CD4-positive, alpha-beta T cell treated with Interleukin-4 for 4 hours (primary cell): ENCODE data around the gene WIPF3.
"Not testable (repeated sequence)": the region's sequence is repeated elsewhere in the genome, so short reads cannot be mapped to it uniquely, and the experiment has no call there.

ENCODE experiments used
- DNase-seq: peaks from one replicate; pipeline ENCODE4 v3.0.0-alpha.2; 2020

The WIPF3 gene

GRCh38 chr7:29883462-29884398, 77.4 kb downstream of the WIPF3 start:
- no peak for DNase-seq

DNA sequence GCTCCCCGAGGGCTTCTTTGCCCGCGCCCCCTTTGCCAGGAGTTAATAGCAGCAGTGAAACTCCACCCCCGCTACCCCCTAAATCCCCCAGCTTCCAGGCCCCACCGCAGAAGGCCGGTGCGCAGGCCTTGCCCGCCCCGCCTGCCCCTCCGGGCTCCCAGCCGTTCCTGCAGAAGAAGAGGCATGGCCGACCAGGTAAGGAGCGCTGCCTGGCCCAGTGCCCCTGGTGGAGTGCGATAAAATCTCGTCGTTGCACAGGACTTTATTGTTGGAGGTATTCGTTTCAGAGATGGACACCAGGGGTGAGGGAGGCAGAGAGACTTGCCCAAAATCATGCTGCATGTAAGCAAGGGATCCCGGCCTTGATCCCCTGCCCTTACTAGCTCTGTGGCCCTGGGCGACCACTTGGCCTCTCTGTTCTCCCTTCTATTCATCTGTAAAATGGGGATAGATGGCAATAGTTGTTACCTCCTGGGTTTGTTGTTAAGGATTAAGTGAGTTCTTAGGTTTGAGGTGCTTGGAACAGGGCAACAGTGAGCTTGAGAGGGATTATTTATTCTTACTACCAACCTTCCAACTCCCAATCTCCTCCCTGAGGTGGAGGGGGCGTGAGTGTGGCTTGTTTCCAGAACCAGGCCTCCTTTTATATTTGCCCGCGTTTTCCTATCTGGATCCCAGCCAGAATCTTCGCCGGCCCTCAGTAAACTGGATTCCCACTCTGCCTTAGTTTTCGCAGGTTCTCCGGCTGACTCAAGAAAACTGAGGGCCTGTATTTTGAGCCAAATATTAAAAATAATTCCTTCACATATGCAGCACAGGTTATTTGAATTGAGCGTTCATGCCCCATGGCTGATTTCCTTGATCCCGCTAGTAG, 78.3 kb downstream of the WIPF3 start:
- no peak for DNase-seq

DNA sequence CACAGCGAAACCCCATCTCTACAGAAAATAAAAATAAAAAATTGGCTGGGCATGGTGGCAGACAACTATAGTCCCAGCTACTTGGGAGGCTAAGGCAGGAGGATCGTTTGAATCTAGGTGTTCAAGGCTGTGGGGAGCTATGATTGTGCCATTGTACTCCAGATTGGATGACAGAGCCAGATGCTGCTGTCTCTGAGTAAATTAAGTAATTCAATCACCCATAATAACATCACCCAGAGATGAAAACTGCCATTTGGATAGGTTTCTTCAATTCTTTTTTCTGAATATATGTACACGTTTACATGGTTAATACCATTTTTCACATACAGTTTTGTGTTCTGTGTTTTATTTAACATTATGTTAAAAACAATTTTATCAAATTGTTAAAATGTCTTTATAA, 79.3 kb downstream of the WIPF3 start:
- no peak for DNase-seq

DNA sequence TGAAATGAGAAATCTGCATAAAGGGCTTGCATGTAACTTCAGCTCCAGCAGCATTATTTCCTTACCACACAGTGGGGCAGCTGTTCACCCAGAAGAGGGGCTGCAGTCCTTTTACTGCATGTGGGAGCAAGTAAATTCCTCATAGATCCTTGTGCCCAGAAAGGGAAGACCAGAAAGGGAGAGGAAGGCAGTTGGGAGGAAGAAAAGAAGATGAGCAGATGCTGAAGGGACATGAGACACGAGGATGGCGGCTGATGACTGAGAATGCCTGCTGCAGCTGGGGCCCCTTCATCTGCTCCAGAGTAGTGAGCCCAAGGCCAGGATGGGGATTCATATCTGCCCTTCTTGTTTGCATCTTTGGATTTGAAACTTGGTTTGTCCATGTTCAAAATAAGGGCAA, 80.5 kb downstream of the WIPF3 start:
- no peak for DNase-seq

DNA sequence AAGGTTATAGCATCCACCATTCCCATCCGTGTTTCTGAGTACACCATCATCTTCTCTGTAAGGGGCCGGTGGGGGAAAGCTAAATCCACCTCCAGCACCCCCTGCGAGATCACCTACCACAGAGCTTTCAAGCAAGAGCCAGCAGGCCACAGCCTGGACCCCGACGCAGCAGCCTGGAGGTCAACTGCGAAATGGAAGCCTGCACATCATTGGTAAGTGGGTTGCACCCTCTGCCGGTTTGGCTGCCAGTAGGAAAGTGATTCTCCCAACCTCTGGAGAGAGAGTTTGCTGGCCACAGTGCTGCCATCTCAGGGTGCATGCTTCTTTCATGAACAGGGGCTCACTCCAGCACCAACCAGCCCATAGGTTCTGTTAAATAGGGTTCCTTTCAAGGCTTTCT, 81.7 kb downstream of the WIPF3 start:
- no peak for DNase-seq

DNA sequence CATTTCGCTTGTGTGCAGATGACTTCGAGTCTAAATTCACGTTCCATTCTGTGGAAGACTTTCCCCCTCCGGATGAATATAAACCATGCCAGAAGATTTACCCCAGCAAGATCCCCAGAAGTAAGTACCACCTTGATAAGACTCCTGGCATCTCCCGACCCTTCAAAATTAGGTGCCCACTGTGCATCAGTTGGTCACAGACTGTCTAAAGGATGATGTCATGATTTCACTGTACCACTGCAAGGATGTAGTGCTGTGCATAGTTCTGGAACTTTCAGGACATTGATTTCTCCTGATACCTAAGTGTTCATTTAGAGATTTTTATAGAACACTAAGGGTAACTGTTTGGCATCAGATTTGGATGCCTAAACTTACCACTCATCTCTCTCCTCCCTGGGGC, 83.0 kb downstream of the WIPF3 start:
- DNase-seq = no peak

- DNase-seq = no peak
These were observed 83.9 kb downstream of the WIPF3 start for GRCh38 chr7:29890251-29890650.

DNA sequence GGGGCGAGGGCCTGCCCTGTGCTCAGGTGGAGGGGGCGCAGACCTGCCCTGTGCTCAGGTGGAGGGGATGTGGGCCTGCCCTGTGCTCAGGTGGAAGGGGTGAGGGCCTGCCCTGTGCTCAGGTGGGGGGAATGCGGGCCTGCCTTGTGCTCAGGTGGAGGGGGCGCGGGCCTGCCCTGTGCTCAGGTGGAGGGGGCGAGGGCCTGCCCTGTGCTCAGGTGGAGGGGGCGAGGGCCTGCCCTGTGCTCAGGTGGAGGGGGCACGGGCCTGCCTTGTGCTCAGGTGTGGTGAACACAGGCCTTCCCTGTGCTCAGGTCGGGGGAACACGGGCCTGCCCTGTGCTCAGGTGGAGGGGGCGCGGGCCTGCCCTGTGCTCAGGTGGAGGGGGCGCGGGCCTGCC, 84.5 kb downstream of the WIPF3 start:
- DNase-seq = not testable (repeated sequence)

DNA sequence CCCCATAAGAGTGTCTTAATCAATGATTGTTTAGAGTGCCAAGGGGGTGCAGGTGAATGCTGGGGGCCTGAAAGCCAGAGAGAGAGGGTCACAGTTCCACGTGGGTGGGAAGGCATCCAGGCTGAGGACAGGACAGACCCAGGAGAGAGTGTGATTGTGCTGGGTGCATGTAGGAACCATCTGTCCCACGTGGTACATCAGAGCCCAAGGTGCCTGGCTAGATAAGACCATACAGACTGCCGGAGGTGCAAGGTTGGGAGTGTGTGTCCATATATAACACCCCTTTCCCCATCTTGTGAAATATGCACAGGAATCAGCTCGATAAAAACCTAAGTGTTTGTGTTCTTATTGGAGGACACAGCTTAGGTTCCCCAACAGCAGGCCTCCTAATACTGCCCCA, 85.5 kb downstream of the WIPF3 start:
- DNase-seq = no peak

GRCh38 chr7:29892231-29892630, 85.9 kb downstream of the WIPF3 start:
- DNase-seq = no peak

GRCh38 chr7:29893351-29893965, 87.2 kb downstream of the WIPF3 start:
- no peak for DNase-seq

DNA sequence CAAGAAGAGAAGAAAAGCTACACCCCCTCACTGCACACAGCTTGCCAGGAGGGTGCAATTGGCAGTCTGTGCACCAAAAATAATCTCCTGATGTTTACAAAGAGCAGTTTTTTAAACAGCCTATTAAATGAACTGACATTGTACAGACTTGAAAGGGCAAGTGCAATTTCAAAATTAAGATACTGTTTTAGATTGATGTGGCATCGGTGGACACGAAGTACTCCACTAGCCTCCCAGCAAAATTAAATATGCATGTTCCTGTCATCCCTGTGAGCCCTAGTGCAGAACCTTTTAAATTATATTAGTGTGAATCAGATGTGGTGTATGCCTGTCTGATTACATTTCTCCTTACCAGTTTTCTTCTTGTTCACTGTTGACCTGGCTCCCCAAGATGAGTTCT, 87.9 kb downstream of the WIPF3 start:
- DNase-seq = no peak

DNA sequence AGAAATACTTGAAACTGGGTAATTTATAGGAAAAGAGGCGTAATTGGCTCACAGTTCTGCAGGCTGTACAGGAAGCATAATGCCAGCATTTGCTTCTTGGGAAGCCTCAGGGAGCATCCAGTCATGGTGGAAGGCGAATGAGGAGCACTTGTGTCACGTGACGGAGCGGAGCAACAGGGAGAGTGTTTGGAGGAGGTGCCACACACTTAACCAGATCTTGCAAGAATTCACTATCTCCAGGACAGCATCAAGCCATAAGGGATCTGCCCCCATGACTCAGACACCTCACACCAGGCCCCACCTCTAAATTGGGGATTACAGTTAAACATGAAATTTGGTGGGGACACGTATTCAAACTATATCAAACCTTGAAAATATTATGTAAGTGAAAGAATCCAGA, 89.3 kb downstream of the WIPF3 start:
- no peak for DNase-seq

DNA sequence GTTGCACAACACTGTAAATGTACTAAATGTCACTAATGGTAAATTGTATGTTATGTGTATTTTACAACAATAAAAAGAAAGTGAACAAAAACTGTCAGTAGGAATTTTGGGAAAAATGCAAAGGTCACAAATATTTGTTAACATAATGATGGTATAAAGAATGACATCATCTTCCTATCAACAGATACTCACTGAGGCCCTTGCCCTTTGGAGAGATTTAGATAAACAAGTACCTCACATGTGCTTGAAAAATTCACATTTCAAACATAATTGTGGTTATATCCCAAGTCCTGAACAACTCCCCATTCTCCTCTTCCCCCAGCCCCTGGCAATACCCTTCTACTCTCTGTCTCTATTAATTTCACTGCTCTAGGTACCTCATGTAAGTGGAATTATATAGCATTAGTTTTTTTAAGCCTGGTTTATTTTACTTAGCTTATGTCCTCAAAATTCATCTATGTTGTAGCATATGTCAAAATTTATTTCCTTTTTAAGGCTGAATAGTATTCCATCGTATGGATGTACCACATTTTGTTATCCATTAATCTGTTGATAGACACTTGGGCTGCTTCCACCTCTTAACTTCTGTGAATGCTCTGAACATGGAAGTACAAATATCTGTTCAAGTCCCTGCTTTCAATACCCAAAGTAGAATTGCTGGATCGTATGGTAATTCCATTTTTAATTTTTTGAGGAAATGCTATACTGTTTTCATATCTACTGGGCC, 90.5 kb downstream of the WIPF3 start:
- no peak for DNase-seq

GRCh38 chr7:29898301-29898700, 92.0 kb downstream of the WIPF3 start:
- no peak for DNase-seq

DNA sequence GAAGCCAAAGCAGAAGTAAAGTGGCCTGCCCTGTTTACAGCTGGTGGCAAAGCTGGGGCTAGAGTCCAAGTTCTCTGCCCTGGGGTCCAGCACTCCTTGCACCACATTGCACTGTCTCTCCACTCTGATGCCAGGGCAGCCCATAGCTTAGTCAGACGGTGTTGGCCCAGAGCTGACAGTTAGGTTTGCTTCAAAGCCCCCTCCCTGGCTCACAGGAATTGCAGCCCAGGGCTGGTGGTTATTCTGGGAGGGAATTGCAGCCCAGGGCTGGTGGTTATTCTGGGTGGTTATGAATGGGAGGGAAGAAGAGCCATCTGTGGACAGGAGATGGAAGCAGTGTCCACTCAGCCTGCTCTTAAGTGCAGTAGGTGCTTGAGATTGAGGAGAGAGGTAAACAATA, 94.4 kb downstream of the WIPF3 start:
- DNase-seq = no peak

DNA sequence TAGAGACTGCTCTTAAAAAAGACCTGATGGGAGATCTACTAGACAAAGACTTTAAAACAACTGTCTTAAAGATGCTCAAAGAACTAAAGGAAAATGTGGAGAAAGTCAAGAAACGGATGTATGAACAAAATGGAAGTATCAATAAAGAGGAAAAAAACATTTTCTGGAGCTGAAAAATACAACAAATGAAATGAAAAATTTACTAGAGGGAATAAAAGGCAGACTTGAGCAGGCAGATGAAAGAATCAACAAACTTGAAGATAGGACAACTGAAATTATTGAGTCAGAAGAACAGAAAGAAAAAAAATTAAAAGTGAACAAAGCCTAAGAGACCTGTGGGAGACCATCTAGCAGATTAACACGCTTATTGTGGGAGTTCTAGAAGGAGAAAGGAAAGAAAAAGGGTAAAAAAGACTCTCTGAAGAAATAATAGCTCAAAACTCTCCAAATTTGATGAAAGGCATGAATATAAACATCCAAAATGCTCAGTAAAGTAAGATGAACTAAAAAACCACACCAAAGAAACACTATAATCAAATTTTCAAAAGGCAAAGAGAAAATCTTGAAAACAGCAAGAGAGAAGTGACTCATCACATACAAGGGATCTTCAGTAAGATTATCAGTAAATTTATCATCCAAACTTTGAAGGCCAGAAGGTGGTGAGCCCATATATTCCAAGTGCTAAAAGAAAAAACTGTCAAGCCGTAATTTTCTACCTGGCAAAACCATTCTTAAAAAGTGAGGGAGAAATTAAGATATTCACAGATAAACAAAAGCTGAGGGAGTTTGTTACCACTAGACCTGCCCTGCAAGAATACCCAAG, 100.1 kb downstream of the WIPF3 start:
- DNase-seq = no peak

DNA sequence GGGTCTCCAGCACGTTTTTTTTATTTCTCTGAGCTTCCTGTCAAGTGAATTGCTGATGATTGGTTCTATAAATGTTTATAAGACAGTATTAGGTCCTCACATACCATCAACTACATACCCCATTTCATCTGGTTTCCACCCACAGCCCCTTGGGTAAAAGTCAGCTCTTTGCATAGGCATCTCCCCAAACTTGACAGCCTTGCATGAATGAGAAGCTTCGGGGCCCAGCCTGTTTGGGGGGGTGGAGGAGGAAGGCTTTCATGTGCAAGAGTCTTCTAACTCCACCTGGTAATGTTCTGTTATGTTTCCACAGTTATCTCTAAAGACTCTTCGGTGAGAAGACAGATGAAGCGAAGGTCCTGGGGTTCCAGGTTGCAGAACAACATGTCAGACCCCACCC, 107.9 kb downstream of the WIPF3 start:
- no peak for DNase-seq

DNA sequence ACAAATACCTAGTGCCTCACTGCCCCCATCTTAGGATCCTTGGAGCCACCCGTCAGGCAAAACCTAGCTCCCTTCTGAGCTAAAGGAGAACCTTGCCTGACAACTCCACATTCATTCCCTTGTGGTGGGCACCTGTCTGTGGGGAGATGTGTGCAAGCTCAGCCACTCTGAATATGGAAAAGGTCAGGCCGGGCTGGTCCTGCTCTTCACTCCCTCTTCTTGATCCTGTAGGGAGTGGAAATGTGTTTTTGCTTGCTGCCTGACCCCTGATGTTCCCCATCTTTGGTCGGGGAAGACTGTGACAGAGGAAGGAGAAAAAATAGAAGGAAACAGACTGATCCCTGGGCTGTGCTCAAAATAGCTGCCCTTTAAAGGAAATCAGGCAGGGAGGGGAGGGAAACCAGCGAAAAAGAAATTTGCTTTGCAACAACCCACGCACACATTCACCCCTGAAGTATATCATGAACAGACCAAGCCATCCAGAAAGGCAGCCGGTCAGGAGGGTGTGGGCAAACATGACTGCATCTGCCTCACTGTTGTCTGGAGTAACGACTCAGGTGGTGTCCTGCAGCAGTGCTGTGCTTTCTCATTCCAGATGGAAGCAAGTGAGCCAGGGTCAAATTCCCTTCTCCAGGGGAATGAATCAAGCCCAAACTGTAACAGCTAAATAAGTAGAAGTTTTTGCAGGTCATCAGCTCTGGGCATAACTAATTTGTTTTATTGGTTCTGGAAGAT, 109.3 kb downstream of the WIPF3 start:
- DNase-seq = no peak

GRCh38 chr7:29917641-29918040, 111.3 kb downstream of the WIPF3 start:
- no peak for DNase-seq

DNA sequence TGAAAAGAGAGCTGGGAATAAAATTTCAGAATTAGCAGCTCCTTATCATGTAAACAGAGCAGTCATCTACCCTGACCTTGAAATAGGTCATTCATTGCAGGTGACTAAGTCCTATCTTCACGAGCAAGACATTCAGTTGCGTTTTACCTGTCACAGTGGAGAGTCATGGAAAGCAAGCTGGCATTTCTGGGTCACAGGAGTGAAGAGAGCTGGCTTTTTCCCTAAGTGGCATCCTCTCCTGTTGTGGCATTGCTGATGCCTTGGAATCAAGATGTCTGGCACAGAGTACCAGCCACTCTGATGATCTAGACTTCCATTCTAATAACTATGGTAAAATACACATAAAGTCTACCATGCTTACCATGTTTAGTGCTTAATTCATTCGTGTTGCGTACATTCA, 112.5 kb downstream of the WIPF3 start:
- no peak for DNase-seq
